HL-60 (cell line): ENCODE measurements around the gene PFN4.

Experiments
- GABPA ChIP-seq: IDR thresholded peaks from 2 replicates; pipeline ENCODE4 v1.6.1; 2012; ENCODE audit warnings: low read depth
- POLR2AphosphoS5 ChIP-seq: IDR thresholded peaks from 2 replicates; pipeline ENCODE4 v1.6.1; 2012; ENCODE audit warnings: low read depth
- TF ChIP-seq, protein P1 (sequence below): IDR thresholded peaks from one replicate; pipeline ENCODE4 v1.5.1; 2011; ENCODE audit warnings: low read length, control low read depth, inconsistent platforms; ENCODE audit not compliant: insufficient read depth
- TF ChIP-seq, protein P2 (sequence below): IDR thresholded peaks from 2 replicates; pipeline ENCODE4 v1.6.1; 2012; ENCODE audit warnings: low read depth; ENCODE audit not compliant: insufficient replicate concordance

DNA sequence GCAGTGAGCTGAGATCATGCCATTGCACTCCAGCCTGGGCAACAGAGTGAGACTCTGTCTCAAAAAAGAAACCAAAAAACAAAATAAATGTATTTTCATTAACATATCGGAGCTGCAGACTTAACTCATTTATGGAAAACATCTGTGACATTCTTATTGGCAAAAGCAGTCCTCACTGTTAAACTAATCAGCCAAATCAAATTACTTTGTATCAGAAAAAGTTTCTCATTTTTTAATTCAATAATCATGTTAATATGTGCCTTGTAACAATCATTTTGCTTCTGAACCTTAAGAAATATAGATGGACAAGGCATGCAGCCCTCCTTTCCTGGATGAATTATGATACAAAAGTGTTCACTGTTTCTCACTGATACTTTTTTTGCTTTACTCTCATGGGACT is 20.5 kb downstream of the PFN4 start:
- TF ChIP-seq, protein P1, sequence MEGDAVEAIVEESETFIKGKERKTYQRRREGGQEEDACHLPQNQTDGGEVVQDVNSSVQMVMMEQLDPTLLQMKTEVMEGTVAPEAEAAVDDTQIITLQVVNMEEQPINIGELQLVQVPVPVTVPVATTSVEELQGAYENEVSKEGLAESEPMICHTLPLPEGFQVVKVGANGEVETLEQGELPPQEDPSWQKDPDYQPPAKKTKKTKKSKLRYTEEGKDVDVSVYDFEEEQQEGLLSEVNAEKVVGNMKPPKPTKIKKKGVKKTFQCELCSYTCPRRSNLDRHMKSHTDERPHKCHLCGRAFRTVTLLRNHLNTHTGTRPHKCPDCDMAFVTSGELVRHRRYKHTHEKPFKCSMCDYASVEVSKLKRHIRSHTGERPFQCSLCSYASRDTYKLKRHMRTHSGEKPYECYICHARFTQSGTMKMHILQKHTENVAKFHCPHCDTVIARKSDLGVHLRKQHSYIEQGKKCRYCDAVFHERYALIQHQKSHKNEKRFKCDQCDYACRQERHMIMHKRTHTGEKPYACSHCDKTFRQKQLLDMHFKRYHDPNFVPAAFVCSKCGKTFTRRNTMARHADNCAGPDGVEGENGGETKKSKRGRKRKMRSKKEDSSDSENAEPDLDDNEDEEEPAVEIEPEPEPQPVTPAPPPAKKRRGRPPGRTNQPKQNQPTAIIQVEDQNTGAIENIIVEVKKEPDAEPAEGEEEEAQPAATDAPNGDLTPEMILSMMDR, result no peak
- TF ChIP-seq GABPA, result no peak
- TF ChIP-seq POLR2AphosphoS5, result no peak
- TF ChIP-seq, protein P2, sequence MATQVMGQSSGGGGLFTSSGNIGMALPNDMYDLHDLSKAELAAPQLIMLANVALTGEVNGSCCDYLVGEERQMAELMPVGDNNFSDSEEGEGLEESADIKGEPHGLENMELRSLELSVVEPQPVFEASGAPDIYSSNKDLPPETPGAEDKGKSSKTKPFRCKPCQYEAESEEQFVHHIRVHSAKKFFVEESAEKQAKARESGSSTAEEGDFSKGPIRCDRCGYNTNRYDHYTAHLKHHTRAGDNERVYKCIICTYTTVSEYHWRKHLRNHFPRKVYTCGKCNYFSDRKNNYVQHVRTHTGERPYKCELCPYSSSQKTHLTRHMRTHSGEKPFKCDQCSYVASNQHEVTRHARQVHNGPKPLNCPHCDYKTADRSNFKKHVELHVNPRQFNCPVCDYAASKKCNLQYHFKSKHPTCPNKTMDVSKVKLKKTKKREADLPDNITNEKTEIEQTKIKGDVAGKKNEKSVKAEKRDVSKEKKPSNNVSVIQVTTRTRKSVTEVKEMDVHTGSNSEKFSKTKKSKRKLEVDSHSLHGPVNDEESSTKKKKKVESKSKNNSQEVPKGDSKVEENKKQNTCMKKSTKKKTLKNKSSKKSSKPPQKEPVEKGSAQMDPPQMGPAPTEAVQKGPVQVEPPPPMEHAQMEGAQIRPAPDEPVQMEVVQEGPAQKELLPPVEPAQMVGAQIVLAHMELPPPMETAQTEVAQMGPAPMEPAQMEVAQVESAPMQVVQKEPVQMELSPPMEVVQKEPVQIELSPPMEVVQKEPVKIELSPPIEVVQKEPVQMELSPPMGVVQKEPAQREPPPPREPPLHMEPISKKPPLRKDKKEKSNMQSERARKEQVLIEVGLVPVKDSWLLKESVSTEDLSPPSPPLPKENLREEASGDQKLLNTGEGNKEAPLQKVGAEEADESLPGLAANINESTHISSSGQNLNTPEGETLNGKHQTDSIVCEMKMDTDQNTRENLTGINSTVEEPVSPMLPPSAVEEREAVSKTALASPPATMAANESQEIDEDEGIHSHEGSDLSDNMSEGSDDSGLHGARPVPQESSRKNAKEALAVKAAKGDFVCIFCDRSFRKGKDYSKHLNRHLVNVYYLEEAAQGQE, result no peak
